Mammary epithelial cell (primary cell): ENCODE results near the gene AMACR.

Source experiments
- EZH2 ChIP-seq: IDR thresholded peaks from 2 replicates; pipeline ENCODE4 v1.6.1; 2012; ENCODE audit warnings: low read length, inconsistent platforms, borderline replicate concordance
- TF ChIP-seq, protein P1 (sequence below), 2 donors: IDR thresholded peaks in 1 of 2; conservative IDR thresholded peaks in 1 of 2; 2 replicates each; pipeline ENCODE4 v1.5.1; 2011 to 2012; ENCODE audit warnings: inconsistent platforms in 2 of 2, low read length in 2 of 2, mild to moderate bottlenecking in 2 of 2, control low read depth in 1 of 2, low read depth in 1 of 2; ENCODE audit not compliant: insufficient read depth in 1 of 2; ENCODE audit errors: extremely low read depth in 1 of 2

DNA sequence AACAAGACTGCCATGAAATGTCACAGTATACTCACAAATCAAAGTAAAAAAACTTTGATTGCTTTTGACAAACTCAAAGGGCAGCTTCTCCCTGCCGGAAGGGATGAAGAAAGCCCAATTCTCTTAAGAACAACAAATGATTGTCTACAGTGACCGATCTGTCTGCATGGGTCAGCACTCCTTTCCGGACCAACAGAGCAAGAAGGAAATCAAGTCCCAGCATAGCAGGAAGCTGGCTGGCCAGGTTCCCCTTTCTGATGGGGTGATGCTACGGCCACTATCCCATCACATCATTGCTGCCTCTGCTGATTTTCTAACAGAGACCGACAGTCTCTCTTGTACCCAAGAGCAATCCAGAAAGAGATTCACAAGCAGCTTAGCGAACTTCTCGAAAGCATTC lies 34.5 kb upstream of the AMACR start:
- TF ChIP-seq, protein P1, sequence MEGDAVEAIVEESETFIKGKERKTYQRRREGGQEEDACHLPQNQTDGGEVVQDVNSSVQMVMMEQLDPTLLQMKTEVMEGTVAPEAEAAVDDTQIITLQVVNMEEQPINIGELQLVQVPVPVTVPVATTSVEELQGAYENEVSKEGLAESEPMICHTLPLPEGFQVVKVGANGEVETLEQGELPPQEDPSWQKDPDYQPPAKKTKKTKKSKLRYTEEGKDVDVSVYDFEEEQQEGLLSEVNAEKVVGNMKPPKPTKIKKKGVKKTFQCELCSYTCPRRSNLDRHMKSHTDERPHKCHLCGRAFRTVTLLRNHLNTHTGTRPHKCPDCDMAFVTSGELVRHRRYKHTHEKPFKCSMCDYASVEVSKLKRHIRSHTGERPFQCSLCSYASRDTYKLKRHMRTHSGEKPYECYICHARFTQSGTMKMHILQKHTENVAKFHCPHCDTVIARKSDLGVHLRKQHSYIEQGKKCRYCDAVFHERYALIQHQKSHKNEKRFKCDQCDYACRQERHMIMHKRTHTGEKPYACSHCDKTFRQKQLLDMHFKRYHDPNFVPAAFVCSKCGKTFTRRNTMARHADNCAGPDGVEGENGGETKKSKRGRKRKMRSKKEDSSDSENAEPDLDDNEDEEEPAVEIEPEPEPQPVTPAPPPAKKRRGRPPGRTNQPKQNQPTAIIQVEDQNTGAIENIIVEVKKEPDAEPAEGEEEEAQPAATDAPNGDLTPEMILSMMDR (conservative IDR thresholded peaks at IDR 0.05 in 1 of 2, IDR thresholded peaks at IDR 0.05 in 1 of 2; ENCODE audit: extremely low read depth in 1 of 2, insufficient read depth in 1 of 2, low read depth in 1 of 2, low read length in 2 of 2), result no peak
- TF ChIP-seq EZH2, result no peak
